Urothelium cell line (cell line): ENCODE measurements around the gene HIF3A.
"Not testable (repeated sequence)": the region's sequence is repeated elsewhere in the genome, so short reads cannot be mapped to it uniquely, and the experiment has no call there.

Experiments
- DNase-seq: peaks from one replicate; pipeline ENCODE4 v3.0.0; 2011; ENCODE audit warnings: low spot score, mixed read lengths
- FAIRE-seq: peaks from 2 replicates; lab custom pipeline; 2011; peaks lifted over from hg19 to GRCh38; lab: Jason Lieb, UNC

HIF3A gene

GRCh38 chr19:46289724-46290619, 6.9 kb upstream of the HIF3A start:
- no peak for FAIRE-seq
- DNase-seq, result no peak

- peak; percentile 52 for FAIRE-seq
- DNase-seq, result no peak
Measured at GRCh38 chr19:46291829-46292228, 5.0 kb upstream of the HIF3A start.

DNA sequence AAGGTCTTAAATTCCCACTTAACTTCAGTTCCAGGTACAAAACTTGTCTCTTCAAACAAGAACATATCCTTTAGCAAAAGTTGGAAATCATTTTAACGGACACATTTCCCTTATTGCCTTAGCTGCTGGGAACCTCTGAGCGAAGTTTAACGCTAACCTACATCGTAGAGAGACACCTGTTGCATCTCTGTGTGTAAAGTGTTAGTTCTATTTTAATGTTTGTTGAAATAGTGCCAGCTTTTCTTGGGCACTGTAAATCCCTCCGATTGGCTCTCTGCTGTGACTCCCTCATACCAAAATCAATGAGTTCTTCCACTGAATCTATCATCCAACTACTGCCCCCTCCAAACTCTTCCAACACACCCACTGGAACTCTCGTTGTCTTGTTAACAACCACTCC, 2.3 kb upstream of the HIF3A start:
- no peak for FAIRE-seq
- no peak for DNase-seq

DNA sequence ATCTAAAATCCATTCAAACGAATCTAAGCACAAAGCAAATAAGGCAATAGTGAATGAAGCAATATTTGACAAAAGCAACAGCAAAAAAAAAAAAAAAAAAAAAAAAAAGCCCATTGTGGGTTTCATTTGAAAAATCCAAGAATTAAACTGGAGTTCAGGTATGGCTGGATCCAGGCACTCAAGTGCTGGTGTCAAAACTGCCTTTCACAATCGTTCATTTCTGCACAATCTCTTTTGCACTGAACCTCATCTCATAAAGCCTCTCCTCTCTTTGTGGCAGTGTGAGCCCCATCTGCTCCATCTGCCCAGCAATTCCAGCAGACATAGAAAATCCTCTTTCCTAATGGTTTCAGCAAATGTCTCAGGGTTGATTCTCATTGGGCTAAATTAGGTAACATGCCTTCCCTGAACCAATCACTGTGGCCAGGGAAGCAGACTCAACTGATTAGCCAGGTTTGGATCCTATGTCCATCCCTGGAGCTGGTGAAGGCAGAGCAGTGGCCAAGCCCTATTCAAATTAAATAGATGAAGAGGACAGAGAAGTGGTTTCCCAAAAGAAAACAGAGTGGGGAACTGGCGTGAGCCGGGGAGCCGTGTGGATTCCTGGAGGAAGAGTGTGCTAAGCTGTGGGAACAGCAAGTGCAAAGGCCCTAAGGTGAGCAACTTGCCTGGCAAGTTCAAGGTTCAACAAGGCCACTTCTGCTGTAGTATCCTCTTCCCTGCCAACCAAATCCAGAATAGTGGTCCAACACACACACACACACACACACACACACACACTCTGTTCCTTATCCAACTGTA, 1.2 kb upstream of the HIF3A start:
- no peak for DNase-seq
- FAIRE-seq, result no peak

GRCh38 chr19:46296202-46296480, 701 bp upstream of the HIF3A start:
- DNase-seq (no peak), FAIRE-seq (no peak)

GRCh38 chr19:46297700-46298478, 1.0 kb downstream of the HIF3A start:
- FAIRE-seq, result no peak

DNA sequence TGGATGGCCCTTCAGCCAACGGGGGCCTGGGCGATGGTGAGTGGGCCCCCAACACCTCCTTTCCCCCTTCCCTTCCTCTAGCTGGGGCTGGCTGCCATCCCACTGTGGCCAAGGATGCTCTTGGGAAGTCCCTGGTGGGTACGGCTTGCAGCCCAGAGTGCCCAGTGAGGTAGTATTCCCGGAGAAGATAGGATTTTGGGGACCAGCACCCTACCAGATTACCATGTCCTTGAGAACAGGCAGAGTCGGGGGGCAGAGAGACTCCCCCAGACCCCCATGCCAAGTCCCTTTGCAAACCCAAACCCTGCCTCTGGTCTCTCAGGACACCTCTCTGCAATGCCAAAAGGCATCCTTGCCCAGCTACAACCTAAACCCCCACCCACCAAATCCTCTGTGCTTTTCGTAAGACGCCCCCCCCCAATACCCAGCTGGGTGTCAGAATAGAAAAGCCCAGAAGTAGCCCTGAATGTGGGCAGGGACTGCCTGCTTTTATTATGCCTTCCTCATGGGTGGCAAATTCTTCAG, 1.7 kb downstream of the HIF3A start:
- DNase-seq, result no peak
- FAIRE-seq, result no peak

More at GRCh38 chr19:46297700-46298478, 1.0 kb downstream of the HIF3A start:
- no peak for DNase-seq

- FAIRE-seq (peak; percentile 98), DNase-seq (peak; percentile 93)
Measured at GRCh38 chr19:46299004-46299509, 2.2 kb downstream of the HIF3A start.

- FAIRE-seq, result no peak
- DNase-seq, result no peak
Measured at GRCh38 chr19:46299695-46300094, 2.9 kb downstream of the HIF3A start.

GRCh38 chr19:46303322-46303690, 6.5 kb downstream of the HIF3A start:
- FAIRE-seq (no peak), DNase-seq (no peak)

GRCh38 chr19:46303691-46304397, 7.0 kb downstream of the HIF3A start:
- FAIRE-seq (no peak), DNase-seq (no peak)

GRCh38 chr19:46306501-46306900, 9.7 kb downstream of the HIF3A start:
- DNase-seq (no peak), FAIRE-seq (no peak)

DNA sequence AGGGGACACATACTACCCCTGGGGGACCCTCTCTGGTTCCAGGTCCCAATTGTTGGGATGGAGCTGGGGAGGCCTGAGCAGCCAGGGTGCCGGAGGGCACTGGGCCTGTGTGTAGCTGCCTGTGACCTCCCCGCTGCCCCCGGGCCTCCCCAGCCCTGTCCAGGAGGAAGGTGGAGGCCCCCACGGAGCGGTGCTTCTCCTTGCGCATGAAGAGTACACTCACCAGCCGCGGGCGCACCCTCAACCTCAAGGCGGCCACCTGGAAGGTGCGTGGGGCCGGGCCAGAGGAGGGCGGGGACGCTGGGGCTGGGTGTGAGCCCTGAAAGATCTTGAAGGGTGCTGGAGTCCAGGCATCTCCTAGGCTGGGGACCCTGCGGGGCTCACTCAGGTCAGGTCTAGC, 11.7 kb downstream of the HIF3A start:
- no peak for FAIRE-seq
- no peak for DNase-seq

DNA sequence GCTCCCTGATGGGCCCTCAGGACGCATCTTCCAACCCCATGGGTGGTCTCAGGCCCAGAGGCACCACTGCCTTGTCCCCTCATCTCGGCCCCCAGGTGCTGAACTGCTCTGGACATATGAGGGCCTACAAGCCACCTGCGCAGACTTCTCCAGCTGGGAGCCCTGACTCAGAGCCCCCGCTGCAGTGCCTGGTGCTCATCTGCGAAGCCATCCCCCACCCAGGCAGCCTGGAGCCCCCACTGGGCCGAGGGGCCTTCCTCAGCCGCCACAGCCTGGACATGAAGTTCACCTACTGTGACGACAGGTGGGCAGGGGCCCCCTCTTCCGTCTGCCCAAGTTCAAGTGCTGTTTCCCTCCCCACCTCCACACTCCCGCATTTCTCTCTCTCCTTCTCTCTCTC, 12.2 kb downstream of the HIF3A start:
- FAIRE-seq, result no peak

DNA sequence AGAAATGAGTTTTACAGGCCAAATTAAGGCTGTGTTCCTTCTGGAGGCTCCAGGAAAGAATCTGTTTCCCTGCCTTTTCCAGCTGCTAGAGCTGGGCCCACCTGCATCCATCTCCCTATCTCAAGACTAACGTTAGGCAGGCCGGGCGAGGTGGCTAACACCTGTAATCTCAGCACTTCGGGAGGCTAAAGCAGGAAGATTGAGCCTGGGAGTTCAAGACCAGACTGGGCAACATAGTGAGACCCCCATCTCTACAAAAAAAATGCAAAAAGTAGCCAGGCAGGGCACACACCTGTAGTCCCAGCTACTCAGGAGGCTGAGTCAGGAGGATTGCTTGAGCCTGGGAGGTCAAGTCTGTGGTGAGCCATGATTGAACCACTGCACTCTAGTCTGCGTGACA, 14.6 kb downstream of the HIF3A start:
- FAIRE-seq, result no peak
- DNase-seq, result no peak

More for the DNA sequence above, 12.2 kb downstream of the HIF3A start:
- DNase-seq, result no peak

GRCh38 chr19:46313540-46314469, 17.0 kb downstream of the HIF3A start:
- DNase-seq, result not testable (repeated sequence)

GRCh38 chr19:46317339-46317738, 20.5 kb downstream of the HIF3A start:
- no peak for FAIRE-seq
- no peak for DNase-seq

More at GRCh38 chr19:46313540-46314469, 17.0 kb downstream of the HIF3A start:
- not testable (repeated sequence) for FAIRE-seq

DNA sequence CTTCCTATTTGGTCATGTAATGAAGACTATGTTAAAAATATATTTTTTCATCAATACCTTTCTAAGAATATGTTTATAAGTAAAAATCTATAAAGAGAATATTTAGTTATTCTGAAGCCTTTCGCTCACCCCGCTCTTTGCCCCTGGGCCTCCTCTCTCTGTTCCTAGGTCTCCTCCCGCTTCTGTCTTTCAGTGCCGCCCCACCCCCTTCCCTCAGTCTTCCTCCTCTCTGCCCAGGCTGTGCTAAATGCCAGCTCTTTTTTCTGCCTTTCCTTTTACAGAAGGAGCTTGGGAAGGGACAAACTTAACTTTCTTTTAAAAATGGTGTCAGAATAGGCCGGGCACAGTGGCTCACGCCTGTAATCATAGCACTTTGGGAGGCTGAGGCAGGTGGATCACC, 22.8 kb downstream of the HIF3A start:
- DNase-seq (no peak), FAIRE-seq (no peak)

DNA sequence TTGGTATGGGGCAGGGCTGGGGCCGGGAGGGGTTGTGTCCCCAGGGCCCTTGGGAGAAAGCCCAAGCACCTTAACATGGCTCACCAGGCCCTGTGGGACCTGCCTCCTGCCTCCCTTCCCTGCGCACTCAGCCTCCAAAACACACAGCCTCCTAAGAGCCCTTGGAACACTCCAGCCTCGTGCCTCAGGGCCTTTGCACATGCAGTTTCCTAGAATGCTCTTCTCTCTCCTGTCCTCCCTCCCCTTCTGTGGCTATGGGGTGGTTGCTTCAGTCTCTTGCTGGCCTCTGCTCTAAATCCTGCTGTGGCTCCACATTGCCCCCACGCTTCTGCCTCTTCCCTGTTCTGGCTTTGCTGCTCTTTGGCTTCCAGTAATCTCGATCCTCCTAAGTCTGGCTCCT, 23.7 kb downstream of the HIF3A start:
- FAIRE-seq, result no peak
- no peak for DNase-seq
